Measurements from ENCODE around the gene KLHL14. TPM values are rescaled to one million over a fixed set of nuclear protein-coding genes. Genes with fewer than 3 reads are reported as not detected.

KLHL14 gene
- total and polyA plus RNA-seq, 2 donors (not counting 1 experiment from before 2014, with no cell fraction given): 18.5 to 42.5 TPM

DNA sequence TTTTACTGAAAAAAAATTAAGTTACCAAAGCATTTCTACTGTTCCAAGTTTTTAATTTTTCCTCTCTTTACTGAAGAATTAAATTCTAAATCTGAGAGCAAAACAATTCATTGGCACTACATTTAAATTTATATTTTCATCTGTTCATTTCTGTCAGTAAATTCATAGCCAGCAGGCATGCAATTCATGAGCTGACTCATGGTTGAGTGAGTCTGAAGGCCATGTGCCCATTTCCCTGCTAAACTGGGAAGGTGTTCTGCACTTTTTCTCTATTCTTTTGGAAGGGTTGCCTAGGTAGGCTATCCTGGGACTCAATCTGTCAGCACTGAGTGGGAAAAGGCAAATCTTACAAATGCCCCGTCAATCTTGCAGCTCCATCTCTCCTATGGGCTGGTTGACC, 88.7 kb downstream of the KLHL14 start:
- peaks cover 2% of the 10 kb centered on the region for H4K20me1 ChIP-seq (ENCODE audit: control insufficient read depth, insufficient read depth, low read length, poor library complexity, severe bottlenecking)

GRCh38 chr18:32683044-32683443, 89.8 kb downstream of the KLHL14 start:
- Histone ChIP-seq H3K36me3 (replicated peaks in 1 of 2; ENCODE audit: control extremely low read depth in 1 of 2, control insufficient read depth in 1 of 2, extremely low read depth in 1 of 2, insufficient read depth in 2 of 2, low read length in 1 of 2) (peaks cover 0 to 32% of the 10 kb centered on the region in 2 experiments), H3K4me2 (replicated peaks; ENCODE audit: low read depth, low read length, poor library complexity, severe bottlenecking) (no peak overlapping the region), H3K4me3 (ENCODE audit: control extremely low read depth in 1 of 5, extremely low read depth in 1 of 5, insufficient read depth in 1 of 5, low read depth in 2 of 5, low read length in 4 of 5) (no peak overlapping the region), H3K79me2 (ENCODE audit: control insufficient read depth, insufficient read depth, low read length) (no peaks in the 10 kb centered on the region), H3K27me3 (replicated peaks in 1 of 4; ENCODE audit: control extremely low read depth in 1 of 4, control insufficient read depth in 3 of 4, insufficient read depth in 4 of 4, low read length in 3 of 4) (no peaks in the 10 kb centered on the region), H3K9me3 (ENCODE audit: control extremely low read depth in 1 of 3, control insufficient read depth in 2 of 3, insufficient read depth in 1 of 3, low read length in 2 of 3) (no peaks in the 10 kb centered on the region), H4K20me1 (ENCODE audit: control insufficient read depth, insufficient read depth, low read length, poor library complexity, severe bottlenecking) (no peaks in the 10 kb centered on the region), H3K4me1 (ENCODE audit: control insufficient read depth in 2 of 2, insufficient read depth in 2 of 2, low read length in 2 of 2) (no peaks in the 10 kb centered on the region), H3K9ac (ENCODE audit: low read length) (no peak overlapping the region), H2AFZ (ENCODE audit: insufficient read depth, low read depth, low read length, poor library complexity, severe bottlenecking) (no peak overlapping the region), H3K27ac (ENCODE audit: low read length in 2 of 2) (no peak overlapping the region)
- Mint-ChIP-seq H3K4me3 (no peak overlapping the region), H3K27ac (no peak overlapping the region), H3K9me3 (ENCODE audit: insufficient read depth) (no peaks in the 10 kb centered on the region), H3K4me1 (peaks cover 3% of the 10 kb centered on the region), H3K27me3 (no peaks in the 10 kb centered on the region)
- ATAC-seq (ENCODE audit: low read depth) (no peak), DNase-seq (no peak)
- 29% methylated on average over 1 of the region's 4 CpGs for WGBS (ENCODE audit: insufficient coverage)
- POLR2A ChIA-PET: no interaction called here
- TF ChIP-seq EZH2 (IDR thresholded peaks at IDR 0.05; ENCODE audit: borderline replicate concordance, insufficient read depth, low read depth, low read length, poor library complexity, severe bottlenecking) (no peak), CTCF (IDR thresholded peaks at IDR 0.05) (no peak)
- intact Hi-C loops (cut with micrococcal nuclease): no loop called here
- CTCF ChIA-PET: no interaction called here

More for the DNA sequence above, 88.7 kb downstream of the KLHL14 start:
- Histone ChIP-seq H2AFZ (ENCODE audit: insufficient read depth, low read depth, low read length, poor library complexity, severe bottlenecking) (no peak overlapping the region), H3K4me3 (ENCODE audit: control extremely low read depth in 1 of 5, extremely low read depth in 1 of 5, insufficient read depth in 1 of 5, low read depth in 2 of 5, low read length in 4 of 5) (no peak overlapping the region), H3K4me1 (ENCODE audit: control insufficient read depth in 2 of 2, insufficient read depth in 2 of 2, low read length in 2 of 2) (no peaks in the 10 kb centered on the region), H3K27me3 (replicated peaks in 1 of 4; ENCODE audit: control extremely low read depth in 1 of 4, control insufficient read depth in 3 of 4, insufficient read depth in 4 of 4, low read length in 3 of 4) (no peaks in the 10 kb centered on the region), H3K27ac (ENCODE audit: low read length in 2 of 2) (no peak overlapping the region), H3K4me2 (replicated peaks; ENCODE audit: low read depth, low read length, poor library complexity, severe bottlenecking) (no peak overlapping the region), H3K36me3 (replicated peaks in 1 of 2; ENCODE audit: control extremely low read depth in 1 of 2, control insufficient read depth in 1 of 2, extremely low read depth in 1 of 2, insufficient read depth in 2 of 2, low read length in 1 of 2) (peaks cover 1 to 37% of the 10 kb centered on the region in 2 experiments), H3K9ac (ENCODE audit: low read length) (no peak overlapping the region), H3K79me2 (ENCODE audit: control insufficient read depth, insufficient read depth, low read length) (no peaks in the 10 kb centered on the region), H3K9me3 (ENCODE audit: control extremely low read depth in 1 of 3, control insufficient read depth in 2 of 3, insufficient read depth in 1 of 3, low read length in 2 of 3) (no peaks in the 10 kb centered on the region)
- intact Hi-C loops (cut with micrococcal nuclease): no loop called here
- 83% methylated on average over 1 of the region's 1 CpG for WGBS (ENCODE audit: insufficient coverage)
- ATAC-seq (ENCODE audit: low read depth) (no peak), DNase-seq (no peak)
- CTCF ChIA-PET: no interaction called here
- no peak for TF ChIP-seq EZH2 (IDR thresholded peaks at IDR 0.05; ENCODE audit: borderline replicate concordance, insufficient read depth, low read depth, low read length, poor library complexity, severe bottlenecking)
- TF ChIP-seq CTCF (IDR thresholded peaks at IDR 0.05): no peak
- Mint-ChIP-seq H3K9me3 (ENCODE audit: insufficient read depth) (no peaks in the 10 kb centered on the region), H3K4me3 (no peak overlapping the region), H3K4me1 (peaks cover 3% of the 10 kb centered on the region), H3K27ac (no peak overlapping the region), H3K27me3 (no peaks in the 10 kb centered on the region)
- POLR2A ChIA-PET: no interaction called here
